Nephron (organoid): ENCODE measurements around the gene TNNT1.

Experiments used
- H3K27ac Mint-ChIP-seq, 3 experiments: 2 replicates each; pipeline ENCODE4 v1.8.0; 2020; ENCODE audit warnings: mixed read lengths in 3 of 3, mild to moderate bottlenecking in 2 of 3, moderate library complexity in 1 of 3
- H3K27me3 Mint-ChIP-seq: 2 replicates; pipeline ENCODE4 v1.8.0; 2021; ENCODE audit warnings: low read depth, mild to moderate bottlenecking, moderate library complexity, mixed read lengths
- H3K36me3 Mint-ChIP-seq: 2 replicates; pipeline ENCODE4 v1.8.0; 2020; ENCODE audit warnings: low read depth, mixed read lengths
- H3K4me1 Mint-ChIP-seq: 2 replicates; pipeline ENCODE4 v1.8.0; 2020; ENCODE audit warnings: mixed read lengths
- H3K4me3 Mint-ChIP-seq, 3 experiments: 2 replicates each; pipeline ENCODE4 v1.8.0; 2020; ENCODE audit warnings: mild to moderate bottlenecking in 3 of 3, mixed read lengths in 3 of 3, moderate library complexity in 2 of 3
- H3K9me3 Mint-ChIP-seq: 2 replicates; pipeline ENCODE4 v1.8.0; 2020; ENCODE audit warnings: mixed read lengths
- CTCF ChIP-seq, 3 experiments: fragments of 200-600 bp; sonication (generic); IDR thresholded peaks; one replicate each; pipeline ENCODE4 v1.5.0; 2021; ENCODE audit warnings: antibody characterized with exemption in 3 of 3; ENCODE audit not compliant: unreplicated experiment in 3 of 3

TNNT1 gene

GRCh38 chr19:55103190-55103589 is 45.8 kb downstream of the TNNT1 start:
- no peak for TF ChIP-seq CTCF (IDR thresholded peaks at IDR 0.05; ENCODE audit: unreplicated experiment in 3 of 3)
- Mint-ChIP-seq H3K27me3 (no peaks in the 10 kb centered on the region), H3K4me3 (no peak overlapping the region), H3K9me3 (peaks cover 3% of the 10 kb centered on the region), H3K4me1 (no peaks in the 10 kb centered on the region), H3K36me3 (peaks cover 45% of the 10 kb centered on the region), H3K27ac (no peak overlapping the region)

GRCh38 chr19:55101261-55101660 is 47.7 kb downstream of the TNNT1 start:
- peaks cover 3% of the 10 kb centered on the region for H3K9me3 Mint-ChIP-seq
- H3K27ac Mint-ChIP-seq = no peak overlapping the region
- peaks cover 36% of the 10 kb centered on the region for H3K36me3 Mint-ChIP-seq
- no peak for TF ChIP-seq CTCF (IDR thresholded peaks at IDR 0.05; ENCODE audit: unreplicated experiment in 3 of 3)
- no peaks in the 10 kb centered on the region for H3K27me3 Mint-ChIP-seq
- H3K4me3 Mint-ChIP-seq = no peak overlapping the region
- no peaks in the 10 kb centered on the region for H3K4me1 Mint-ChIP-seq

GRCh38 chr19:55099557-55100506 is 49.2 kb downstream of the TNNT1 start:
- peaks cover 3% of the 10 kb centered on the region for H3K9me3 Mint-ChIP-seq

DNA sequence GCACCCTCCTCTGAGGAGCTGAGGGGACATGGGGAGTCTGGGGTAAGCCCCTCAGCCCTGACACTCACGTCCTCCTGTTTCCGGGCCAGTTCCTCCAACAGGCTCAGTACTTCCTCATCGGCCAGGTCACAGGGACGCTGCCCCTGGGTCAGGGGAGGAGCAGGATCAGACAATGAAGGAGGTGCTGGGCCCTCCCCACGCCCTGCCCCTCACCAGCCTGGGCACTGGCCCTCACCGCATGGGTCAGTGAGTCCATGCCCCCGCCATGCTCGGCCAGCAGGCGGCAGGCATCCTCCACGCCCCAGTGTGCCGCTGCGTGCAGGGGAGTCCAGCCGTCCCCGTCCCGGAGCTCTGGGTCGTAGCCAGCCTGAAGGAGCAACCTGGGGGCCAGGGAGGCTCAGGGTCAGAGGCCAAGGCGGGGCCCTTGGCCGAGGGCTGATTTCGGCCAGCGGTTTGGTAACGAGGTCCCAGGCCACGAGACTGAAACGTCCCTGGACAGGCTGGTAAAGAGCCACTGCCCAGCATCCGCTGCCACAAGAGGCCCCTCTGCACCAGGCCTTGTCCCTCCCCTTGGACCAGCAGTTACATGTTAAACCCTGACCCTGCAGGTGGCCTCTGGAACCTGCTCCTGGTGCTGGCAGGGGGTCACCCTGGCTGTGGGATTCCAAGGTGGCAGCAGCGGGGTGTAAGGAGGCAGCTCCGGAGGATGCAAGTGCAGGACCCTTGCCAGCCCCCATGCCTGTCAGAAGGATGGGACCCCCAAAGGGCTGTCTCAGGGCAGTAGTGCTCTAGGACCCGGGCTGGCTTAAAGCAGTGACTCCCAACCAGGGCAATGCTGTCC is 50.1 kb downstream of the TNNT1 start:
- Mint-ChIP-seq H3K27me3 (no peaks in the 10 kb centered on the region), H3K27ac (no peak overlapping the region), H3K4me1 (no peaks in the 10 kb centered on the region), H3K4me3 (no peak overlapping the region), H3K9me3 (peaks cover 3% of the 10 kb centered on the region), H3K36me3 (peaks cover 30% of the 10 kb centered on the region)
- peak in 1 of 3 experiments; percentile 39 for TF ChIP-seq CTCF (IDR thresholded peaks at IDR 0.05; ENCODE audit: unreplicated experiment in 3 of 3)

More at GRCh38 chr19:55099557-55100506, 49.2 kb downstream of the TNNT1 start:
- Mint-ChIP-seq H3K27me3 (no peaks in the 10 kb centered on the region), H3K27ac (no peak overlapping the region), H3K4me1 (no peaks in the 10 kb centered on the region), H3K4me3 (no peak overlapping the region), H3K36me3 (peaks cover 26% of the 10 kb centered on the region)
- TF ChIP-seq CTCF (IDR thresholded peaks at IDR 0.05; ENCODE audit: unreplicated experiment in 3 of 3) = no peak

GRCh38 chr19:55097864-55098715 is 50.9 kb downstream of the TNNT1 start:
- no peaks in the 10 kb centered on the region for H3K4me1 Mint-ChIP-seq
- H3K9me3 Mint-ChIP-seq = peaks cover 3% of the 10 kb centered on the region
- no peak overlapping the region for H3K27ac Mint-ChIP-seq
- no peaks in the 10 kb centered on the region for H3K27me3 Mint-ChIP-seq
- no peak overlapping the region for H3K4me3 Mint-ChIP-seq
- peaks cover 23% of the 10 kb centered on the region for H3K36me3 Mint-ChIP-seq
- TF ChIP-seq CTCF (IDR thresholded peaks at IDR 0.05; ENCODE audit: unreplicated experiment in 3 of 3) = no peak
